ENCODE results near the gene TYW1.

DNA sequence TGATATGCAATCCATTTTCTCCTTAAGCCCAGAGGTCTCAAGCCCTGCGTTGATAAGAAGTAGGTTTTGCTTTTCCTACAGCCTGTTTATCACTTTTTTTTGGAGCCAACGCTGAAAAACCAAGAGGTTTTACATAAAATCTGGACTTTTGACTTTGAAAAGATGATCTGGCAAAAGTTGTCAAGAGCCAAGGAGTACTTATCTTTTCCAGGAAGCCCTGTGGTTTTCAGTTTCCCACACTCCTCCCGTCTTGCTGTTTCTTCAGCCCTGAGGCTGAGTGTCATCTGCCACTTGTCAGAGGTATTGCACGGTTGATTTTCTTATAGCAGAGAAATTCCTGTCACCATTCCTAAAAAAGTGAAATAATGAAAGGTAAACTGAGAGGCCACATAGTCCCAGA is 108.7 kb downstream of the TYW1 start:
- TF ChIP-seq RFX5 (IDR thresholded peaks at IDR 0.05; ENCODE audit: low read depth, low read length): no peak
- TF ChIP-seq MAFK (IDR thresholded peaks at IDR 0.05; ENCODE audit: low read depth, low read length): no peak
- TF ChIP-seq POLR2A (IDR thresholded peaks at IDR 0.05; ENCODE audit: low read depth, low read length): no peak
- TF ChIP-seq, protein P1, sequence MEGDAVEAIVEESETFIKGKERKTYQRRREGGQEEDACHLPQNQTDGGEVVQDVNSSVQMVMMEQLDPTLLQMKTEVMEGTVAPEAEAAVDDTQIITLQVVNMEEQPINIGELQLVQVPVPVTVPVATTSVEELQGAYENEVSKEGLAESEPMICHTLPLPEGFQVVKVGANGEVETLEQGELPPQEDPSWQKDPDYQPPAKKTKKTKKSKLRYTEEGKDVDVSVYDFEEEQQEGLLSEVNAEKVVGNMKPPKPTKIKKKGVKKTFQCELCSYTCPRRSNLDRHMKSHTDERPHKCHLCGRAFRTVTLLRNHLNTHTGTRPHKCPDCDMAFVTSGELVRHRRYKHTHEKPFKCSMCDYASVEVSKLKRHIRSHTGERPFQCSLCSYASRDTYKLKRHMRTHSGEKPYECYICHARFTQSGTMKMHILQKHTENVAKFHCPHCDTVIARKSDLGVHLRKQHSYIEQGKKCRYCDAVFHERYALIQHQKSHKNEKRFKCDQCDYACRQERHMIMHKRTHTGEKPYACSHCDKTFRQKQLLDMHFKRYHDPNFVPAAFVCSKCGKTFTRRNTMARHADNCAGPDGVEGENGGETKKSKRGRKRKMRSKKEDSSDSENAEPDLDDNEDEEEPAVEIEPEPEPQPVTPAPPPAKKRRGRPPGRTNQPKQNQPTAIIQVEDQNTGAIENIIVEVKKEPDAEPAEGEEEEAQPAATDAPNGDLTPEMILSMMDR (conservative IDR thresholded peaks at IDR 0.05; ENCODE audit: low read depth, low read length): no peak
- TF ChIP-seq, protein P2, sequence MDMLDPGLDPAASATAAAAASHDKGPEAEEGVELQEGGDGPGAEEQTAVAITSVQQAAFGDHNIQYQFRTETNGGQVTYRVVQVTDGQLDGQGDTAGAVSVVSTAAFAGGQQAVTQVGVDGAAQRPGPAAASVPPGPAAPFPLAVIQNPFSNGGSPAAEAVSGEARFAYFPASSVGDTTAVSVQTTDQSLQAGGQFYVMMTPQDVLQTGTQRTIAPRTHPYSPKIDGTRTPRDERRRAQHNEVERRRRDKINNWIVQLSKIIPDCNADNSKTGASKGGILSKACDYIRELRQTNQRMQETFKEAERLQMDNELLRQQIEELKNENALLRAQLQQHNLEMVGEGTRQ (IDR thresholded peaks at IDR 0.05; ENCODE audit: low read depth, low read length): no peak
- TF ChIP-seq BHLHE40 (IDR thresholded peaks at IDR 0.05; ENCODE audit: low read depth, low read length): no peak
- no peak for TF ChIP-seq SMC3 (IDR thresholded peaks at IDR 0.05; ENCODE audit: low read depth, low read length)
- no peak for TF ChIP-seq RCOR1 (IDR thresholded peaks at IDR 0.05; ENCODE audit: insufficient replicate concordance, low read length)
- TF ChIP-seq, protein P3, sequence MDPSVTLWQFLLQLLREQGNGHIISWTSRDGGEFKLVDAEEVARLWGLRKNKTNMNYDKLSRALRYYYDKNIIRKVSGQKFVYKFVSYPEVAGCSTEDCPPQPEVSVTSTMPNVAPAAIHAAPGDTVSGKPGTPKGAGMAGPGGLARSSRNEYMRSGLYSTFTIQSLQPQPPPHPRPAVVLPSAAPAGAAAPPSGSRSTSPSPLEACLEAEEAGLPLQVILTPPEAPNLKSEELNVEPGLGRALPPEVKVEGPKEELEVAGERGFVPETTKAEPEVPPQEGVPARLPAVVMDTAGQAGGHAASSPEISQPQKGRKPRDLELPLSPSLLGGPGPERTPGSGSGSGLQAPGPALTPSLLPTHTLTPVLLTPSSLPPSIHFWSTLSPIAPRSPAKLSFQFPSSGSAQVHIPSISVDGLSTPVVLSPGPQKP (IDR thresholded peaks at IDR 0.05; ENCODE audit: borderline replicate concordance, low read depth, low read length): no peak
- no peak for TF ChIP-seq FOS (IDR thresholded peaks at IDR 0.05; ENCODE audit: low read depth, low read length)
